Suprapubic skin (tissue), 4 donors: ENCODE results near the gene PITX1.

Experiments used
- POLR2A ChIP-seq, 2 donors: fragments of 450-650 bp; IDR thresholded peaks; one replicate each; pipeline ENCODE4 v1.6.1; 2017; ENCODE audit warnings: antibody characterized with exemption in 2 of 2, mild to moderate bottlenecking in 2 of 2, moderate library complexity in 2 of 2
- POLR2AphosphoS5 ChIP-seq, 3 donors: sonication (generic); formaldehyde crosslinking; IDR thresholded peaks; one replicate each; pipeline ENCODE4 v1.6.1; 2017; ENCODE audit warnings: antibody characterized with exemption in 3 of 3
- TF ChIP-seq, protein P1 (sequence below), 2 donors: fragments of 200-600 bp in 1 of 2; fragments of 450-650 bp in 1 of 2; sonication (generic) in 1 of 2; IDR thresholded peaks; one replicate each; pipeline ENCODE4 v1.5.1; 2016 to 2019; ENCODE audit warnings: antibody characterized with exemption in 2 of 2, mild to moderate bottlenecking in 1 of 2, moderate library complexity in 1 of 2

DNA sequence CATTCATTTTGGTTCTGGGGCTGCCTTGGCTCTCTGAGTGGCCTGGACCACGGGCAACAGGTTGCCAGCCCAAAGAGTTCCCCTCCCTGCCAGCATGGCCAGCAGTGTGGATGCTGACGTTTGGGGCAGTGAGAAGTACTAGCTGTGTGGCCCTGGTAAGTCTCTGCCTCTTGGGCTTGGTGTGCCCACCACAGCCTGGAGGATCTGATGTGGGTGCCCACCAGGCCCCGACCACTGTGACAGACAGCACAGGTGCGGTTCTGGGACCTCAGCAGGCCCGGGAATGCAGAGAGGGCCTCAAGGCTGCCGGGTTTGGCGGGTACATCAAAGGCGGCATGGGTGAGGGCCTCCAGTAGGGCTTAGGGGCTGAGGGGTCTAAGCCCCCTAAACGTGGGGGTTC is 33.6 kb upstream of the PITX1 start:
- TF ChIP-seq, protein P1, sequence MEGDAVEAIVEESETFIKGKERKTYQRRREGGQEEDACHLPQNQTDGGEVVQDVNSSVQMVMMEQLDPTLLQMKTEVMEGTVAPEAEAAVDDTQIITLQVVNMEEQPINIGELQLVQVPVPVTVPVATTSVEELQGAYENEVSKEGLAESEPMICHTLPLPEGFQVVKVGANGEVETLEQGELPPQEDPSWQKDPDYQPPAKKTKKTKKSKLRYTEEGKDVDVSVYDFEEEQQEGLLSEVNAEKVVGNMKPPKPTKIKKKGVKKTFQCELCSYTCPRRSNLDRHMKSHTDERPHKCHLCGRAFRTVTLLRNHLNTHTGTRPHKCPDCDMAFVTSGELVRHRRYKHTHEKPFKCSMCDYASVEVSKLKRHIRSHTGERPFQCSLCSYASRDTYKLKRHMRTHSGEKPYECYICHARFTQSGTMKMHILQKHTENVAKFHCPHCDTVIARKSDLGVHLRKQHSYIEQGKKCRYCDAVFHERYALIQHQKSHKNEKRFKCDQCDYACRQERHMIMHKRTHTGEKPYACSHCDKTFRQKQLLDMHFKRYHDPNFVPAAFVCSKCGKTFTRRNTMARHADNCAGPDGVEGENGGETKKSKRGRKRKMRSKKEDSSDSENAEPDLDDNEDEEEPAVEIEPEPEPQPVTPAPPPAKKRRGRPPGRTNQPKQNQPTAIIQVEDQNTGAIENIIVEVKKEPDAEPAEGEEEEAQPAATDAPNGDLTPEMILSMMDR (IDR thresholded peaks at IDR 0.05), result no peak
- TF ChIP-seq POLR2AphosphoS5 (IDR thresholded peaks at IDR 0.05) (no peak), POLR2A (IDR thresholded peaks at IDR 0.05) (no peak)
